Activated T-helper 1 cell treated with Interleukin-2 at 50 U/mL for 16 hours (primary cell): Measurements from ENCODE around the gene RNF220.

Experiments
- DNase-seq: peaks from one replicate; pipeline ENCODE4 v3.0.0-alpha.2; 2020; ENCODE audit warnings: low read depth

The RNF220 gene

DNA sequence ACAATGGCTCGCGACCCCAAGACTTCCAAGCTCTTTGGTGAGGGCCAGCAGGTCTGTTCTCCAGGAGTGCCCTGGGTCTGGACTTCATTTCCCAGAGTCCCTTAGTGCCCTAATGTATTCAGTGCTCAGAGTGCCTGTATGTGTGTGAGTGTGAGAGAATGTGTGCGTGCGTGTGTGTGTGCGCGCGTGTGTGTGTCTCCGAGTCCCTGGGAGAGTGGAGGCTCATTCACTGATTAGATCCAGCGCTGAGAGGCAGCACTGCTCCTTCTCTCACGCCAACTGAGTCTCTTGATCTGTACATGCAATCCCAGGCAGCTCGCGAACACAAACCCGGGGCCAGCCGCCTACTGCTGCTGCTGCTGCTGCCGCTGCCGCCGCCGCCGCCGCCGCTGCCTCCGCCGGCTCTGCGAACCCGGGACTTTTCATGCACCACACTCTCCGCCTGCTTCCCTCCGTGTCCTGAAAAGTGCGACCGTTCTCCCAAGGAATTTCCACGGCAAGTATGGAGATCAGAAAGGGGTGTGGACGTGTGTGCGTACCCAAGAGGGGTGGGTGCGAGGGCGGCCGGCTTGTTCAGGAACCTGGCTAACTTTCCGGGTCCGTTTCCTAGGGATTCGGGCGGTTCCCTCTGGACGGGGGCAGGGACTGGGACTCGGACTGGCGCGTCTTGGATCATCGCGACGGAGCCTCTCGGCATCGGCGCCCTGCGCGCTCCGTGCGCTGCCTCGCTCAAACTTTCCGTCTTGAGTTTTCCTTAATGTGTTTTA, at the start of gene RNF220:
Gene RNF220 (plus strand): TSS at position 225 of the 767 bp plus-strand sequence.
- no peak for DNase-seq

DNA sequence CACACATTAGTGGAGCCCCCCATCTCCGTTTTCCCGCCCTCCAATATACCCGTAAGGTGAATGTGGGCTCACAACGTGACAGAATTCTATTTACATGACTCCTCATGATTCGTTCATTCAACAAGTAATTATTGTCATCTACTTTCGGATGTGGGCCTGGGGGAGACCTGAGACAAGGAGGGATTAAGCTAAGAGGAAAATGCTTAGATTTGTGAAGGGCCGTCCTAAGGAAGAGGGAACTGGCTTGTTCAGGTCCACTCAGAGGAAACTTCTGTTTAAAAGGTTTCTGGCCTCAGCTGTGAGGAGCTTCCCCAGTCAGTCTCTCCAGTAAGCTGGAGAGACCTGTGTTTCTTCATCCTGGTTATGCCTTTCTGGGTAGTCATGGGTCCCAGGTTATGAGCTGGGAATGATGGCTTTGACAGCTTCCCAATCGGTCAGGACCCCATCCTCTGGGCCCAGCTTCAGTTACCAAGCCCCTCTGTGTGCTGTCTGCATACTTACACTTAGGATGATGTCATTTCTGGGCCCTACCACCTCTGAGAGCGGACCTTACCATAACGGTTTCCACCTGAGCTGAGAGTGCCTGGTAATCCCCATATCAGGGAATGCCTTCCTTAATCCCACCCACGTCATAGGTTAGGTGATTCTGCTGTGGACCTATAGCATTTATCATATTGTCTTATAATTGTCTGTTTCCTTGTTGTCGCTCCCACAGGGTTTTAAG, 49.3 kb upstream of the RNF220 start:
- DNase-seq: no peak

GRCh38 chr1:44357710-44358109, 47.3 kb upstream of the RNF220 start:
- DNase-seq: no peak

DNA sequence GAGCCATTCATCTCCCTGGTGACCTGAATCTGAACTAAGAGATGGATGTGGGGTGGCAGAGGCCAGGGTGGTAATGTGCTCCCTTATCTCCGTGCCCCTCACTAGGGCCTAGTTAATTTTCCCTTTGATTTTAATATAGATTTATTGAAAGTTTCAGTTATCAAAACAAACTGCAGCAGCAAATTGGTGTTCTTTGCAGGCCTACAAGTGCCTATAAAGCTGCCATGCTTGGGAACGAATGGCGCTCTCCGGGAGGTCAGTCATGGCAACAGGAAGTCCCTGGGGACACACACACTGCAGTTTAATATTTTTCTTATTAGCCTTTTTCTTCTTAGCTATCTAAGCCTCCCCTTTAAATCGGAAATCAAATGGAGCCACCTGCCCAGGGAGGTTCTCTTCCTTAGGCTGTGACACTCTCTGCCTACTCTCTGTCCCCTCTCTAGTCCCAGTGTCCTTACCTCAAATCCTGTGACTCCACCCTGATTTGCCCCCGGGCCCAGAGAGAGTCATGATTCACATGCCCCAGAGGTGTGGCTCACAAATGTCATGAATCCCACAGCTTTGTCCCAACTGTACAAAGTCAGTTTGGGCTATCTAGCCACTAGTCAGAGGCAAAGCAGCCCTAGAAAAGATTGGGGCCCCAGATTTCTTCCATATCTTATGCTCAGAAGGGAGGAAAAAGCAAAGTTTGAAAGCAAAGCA, 45.7 kb upstream of the RNF220 start:
- no peak for DNase-seq

DNA sequence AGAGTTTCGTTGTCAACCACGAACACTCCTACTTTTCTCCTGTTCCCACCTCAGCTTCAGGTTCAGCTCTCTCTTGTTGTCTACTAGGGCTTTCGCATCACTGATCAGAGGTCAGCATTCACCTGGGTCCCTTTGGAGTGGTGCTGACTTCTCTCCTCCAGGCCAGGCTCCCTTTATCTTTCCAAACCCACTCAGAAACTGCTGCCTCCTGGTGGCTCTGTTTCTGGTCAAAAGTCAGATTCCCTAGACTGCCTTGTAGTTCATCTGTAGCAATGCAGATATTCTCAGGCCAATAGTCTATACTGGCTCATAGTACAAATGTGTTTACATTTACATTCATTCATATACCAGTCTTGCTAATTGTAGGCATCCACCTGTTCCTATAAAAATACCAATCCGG, 43.6 kb upstream of the RNF220 start:
- no peak for DNase-seq

- no peak for DNase-seq
These were observed 38.6 kb upstream of the RNF220 start for GRCh38 chr1:44366371-44366975.

DNA sequence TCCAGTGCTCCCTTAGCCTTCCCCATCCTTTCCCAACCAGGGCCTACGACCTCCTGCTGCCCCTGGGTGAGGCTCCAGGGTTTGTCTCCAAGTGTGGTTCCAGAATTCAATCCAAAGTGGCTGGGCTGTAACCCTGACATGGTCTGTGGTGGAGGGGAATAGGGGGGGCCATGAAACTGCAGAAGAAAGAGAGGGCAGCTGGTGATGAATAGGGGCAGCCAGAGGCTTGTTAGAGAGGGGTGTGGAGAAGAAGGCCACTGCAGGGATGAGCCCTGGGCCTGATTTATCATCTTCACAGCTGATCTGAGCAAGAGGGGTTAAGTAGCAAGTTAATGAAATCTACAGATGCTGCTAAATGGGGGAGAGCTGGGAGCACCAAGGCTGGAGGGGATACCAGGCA, 37.1 kb upstream of the RNF220 start:
- no peak for DNase-seq

DNA sequence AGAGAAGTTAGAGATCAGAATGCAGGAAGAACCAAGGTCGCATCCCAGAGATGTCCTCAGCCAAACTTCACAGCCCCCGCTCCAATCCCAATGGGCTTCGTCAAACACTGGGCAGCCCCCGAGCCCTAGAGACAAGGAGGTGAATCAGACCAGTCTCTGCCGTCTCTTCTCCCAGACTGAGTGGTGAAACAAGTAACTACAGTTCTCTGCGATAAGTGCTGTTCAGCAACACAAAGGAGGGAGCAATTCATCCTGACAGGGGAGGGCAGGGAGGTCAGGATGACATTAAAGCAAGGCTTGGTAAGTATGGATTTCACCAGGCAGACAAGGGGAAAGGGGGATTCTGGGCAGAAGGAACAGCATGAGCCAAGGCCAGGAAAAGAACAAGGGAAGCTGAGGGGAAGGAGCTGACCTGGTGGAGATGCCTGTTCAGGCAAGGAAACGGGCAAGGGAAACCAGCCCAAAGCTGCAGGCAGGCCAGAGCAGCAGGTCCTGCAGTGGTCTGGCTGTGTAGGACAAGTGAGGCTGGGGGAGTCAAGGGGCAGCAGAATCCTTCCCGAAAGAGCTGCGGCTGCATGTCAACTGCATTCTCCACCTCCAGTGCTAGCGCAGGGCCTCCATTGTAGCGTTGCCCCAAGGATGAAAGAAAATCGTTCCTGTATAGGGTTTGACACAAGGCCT, 36.4 kb upstream of the RNF220 start:
- DNase-seq: no peak

GRCh38 chr1:44371206-44371605, 33.8 kb upstream of the RNF220 start:
- DNase-seq: no peak

- no peak for DNase-seq
These were observed 29.5 kb upstream of the RNF220 start for GRCh38 chr1:44375547-44375946.

DNA sequence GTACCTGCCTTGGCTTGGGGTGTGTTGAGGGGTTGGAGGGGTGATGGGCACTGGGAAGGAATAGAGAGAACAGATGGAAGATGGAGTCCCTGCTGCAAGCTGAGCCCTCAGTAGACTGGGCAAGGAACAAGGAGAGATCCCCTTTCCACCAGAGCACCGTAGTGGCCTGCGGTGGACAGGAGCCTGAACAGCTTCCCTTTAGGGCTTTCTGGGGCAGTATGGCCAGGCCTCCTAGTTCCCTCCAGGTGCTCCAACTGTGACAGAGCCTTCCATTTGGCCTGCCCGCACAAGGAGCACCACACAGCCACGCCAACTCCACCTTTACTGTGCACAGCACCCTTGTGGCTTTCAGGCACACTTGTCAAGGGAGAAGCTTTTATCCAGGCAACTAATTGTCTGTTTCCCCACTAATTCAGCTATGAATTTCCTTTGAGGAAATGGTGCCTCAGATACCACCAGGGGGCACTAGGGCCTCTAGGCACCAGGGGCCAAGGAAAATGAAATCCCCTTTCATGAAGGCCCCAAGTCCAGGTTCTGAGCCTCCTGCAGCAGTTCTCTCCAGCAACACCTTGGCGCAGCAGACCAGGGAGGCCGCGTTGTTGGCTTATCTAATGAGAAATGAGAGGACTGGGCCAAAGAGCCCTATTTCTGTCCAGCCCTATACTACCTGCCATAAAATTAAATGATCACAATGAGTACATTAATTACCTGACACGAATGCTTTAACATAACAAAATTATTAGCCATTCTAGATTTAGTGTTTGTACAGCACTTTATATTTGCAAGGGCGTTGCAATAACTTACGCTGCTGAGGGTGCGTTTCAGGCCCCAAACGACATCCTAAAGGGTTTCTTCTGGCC, 26.9 kb upstream of the RNF220 start:
- no peak for DNase-seq

- no peak for DNase-seq
These were observed 24.3 kb upstream of the RNF220 start for GRCh38 chr1:44380666-44381177.

DNA sequence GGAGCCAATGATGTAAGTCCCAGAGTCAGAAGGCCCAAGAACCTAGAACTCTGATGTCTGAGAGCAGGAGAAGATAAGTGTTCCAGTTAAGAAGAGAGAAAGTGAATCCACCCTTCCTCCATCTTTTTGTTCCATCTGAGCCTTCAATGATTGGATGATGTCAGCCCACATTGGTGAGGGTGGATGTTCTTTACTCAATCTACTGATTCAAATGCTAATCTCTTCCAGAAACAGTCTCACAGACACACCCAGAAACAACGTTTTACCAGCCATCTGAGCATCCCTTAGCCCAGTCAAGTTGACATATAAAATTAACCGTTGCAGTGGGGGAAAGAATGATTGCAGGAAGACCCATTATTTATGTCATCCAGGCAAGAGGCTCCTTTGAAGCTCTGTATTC, 16.5 kb upstream of the RNF220 start:
- DNase-seq: no peak

DNA sequence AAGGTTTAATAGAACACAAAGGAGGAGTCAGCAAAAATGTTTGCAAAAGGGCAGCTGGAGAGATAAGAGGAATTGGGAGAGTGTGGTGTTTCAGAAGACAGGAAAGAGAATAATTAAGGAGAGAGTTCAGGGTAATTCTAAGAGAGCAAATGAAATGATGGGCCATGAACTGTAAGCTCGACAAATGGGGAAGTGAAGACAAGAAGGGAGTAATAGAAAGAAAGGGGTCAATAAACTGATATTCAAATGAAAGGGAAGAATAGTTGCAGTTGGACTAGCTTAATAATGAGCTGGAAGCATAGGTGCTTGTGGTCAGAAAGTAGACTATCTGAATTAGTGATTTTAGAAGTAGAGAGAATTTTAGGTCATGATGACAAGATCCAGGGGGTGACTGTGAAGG, 15.6 kb upstream of the RNF220 start:
- DNase-seq: no peak

DNA sequence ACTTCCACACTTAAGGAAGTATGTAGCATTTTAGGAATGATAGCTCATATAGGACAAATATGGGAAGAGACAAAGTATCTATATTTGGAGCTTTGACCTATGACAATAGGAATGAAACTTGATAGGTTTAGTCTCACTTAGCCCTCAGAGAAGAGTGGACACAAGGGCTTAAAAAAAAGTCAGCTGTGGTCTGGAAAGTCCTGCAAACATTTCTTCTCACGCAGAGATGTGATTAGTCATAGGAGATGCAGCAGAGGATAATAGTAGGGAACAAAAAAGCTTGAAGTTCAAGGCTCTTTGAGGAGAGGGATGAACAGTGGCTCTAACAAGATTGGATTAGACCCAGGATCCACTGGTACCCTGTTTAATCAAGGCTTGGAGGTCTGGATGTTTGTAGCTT, 14.8 kb upstream of the RNF220 start:
- no peak for DNase-seq

DNA sequence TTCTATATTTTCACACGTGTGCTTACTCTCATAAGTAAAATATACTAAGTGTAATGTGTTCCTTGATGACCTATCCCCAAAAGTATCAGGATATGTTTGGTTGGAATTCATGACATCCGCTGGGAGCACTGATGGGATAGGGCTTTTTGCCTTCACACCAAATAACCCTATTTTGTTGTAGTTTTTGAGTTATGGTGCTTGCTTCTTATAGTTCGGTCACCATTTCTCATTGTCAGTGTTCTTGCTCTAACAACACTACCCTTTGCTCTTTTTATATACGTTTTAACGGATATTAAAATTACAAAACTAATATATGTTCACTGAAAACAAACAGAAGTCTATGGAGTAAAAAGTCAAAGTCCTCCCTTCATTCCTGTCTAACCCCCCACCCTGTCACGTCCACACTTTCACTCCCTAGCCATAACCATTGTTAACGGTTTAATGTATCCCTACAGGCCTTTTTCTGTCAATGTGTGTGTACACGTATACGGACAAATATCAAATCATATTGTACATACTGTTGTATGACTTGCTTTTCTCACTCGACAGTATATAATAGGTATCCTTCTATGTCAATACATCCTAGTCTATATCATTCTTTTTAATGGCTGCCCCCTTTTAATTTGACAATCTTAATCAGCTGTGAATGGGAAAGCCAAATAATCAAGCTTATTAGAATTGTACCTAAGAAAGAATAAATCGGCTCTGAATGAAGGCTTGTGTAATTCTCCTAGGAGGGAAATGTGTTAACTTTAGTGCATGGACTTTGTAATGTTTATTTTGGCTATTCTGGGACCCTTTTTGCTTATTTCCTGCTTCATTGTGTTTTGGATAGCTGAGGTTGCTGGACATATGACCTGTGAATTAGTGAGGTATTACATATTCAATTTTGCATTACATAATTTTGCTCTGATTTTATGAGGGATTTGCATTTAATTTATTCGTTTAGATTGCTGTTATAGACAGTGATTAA, 3.5 kb upstream of the RNF220 start:
- DNase-seq: no peak

DNA sequence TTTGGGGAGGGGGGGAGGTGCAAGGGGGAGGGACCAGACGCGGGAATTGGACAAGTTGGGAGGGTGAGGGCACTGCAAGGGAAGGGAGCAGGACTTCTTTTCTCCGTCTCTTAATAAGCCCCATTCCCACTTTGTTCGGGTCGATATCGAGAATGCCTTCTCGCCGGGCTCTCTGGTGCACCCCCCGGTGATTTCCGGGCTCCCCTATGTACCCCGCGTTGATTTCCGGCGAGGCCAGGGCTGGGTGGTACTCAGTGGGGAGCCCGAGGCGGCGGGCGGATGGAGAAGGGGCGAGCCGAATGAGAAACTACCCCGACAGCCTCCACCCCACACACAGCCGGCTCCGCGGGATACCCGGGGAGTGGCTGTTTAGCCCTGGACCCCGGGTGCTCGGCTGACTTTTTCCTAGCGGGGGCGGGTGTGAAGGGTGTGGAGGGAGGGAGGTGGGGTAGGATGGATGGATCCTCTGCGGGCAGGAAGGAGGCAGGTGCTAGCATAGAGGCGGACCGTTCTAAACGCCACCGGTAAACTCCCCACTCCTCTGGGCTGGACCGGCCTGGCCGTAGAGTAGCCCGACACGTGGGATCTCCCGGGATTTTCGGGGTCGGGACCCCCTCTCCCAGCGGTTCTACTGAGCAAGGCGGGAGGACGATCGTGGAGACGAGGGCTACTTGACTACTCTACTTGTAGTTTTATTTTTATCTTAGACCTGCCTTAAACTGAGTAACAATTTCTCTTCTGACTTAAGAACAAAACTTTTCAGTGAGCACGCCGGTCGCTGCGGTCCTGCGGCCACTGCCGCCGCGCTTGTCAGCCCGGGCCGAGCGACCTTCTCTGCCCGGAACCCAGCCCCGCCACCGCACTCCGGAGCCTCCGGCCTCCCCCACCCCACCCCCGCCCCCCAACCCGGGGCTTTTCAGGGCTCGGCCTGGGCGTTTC, 1.0 kb downstream of the RNF220 start:
- no peak for DNase-seq

- DNase-seq: no peak
These were observed 1.8 kb downstream of the RNF220 start for GRCh38 chr1:44406737-44407429.
